ENCODE results near the gene NDUFV2.
A peak's percentile ranks its signal among the peaks of the same experiment; 100 is the strongest.

The NDUFV2 gene

DNA sequence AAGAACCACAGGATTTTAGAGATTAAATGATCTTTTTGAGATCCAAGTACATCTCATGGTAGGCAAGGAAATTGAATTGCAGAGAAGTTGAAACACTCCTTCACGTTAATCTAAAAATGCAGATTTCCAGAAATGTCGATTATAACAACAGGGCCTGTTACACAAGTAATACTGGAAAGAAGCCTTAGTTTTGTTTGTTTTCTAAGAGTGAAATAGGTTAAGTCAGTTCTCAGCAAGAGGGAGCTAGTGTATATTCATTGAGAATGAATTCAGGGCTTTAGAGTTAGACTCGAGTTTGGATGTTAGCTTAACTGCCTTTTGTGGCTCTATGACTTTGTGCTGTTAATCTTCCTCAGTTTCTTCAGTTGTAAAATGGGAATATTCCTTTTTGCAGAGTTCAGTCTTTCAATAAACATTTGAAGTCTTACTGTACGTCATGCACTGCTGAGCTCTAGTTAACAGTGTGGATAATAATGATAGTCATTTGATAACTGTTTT, 926 bp downstream of the NDUFV2 start:
- no peaks in the 10 kb centered on the region for H3K27me3 ChIP-seq
- peak overlapping the region; percentile 95 for H3K27ac ChIP-seq
- H3K36me3 ChIP-seq = no peaks in the 10 kb centered on the region
- H3K4me1 ChIP-seq (ENCODE audit: control insufficient read depth in 1 of 2, insufficient read depth in 1 of 2, low read depth in 1 of 2, low read length in 1 of 2) = peaks cover 51 to 54% of the 10 kb centered on the region in 2 experiments
- no peak for TF ChIP-seq CTCF (IDR thresholded peaks at IDR 0.05)
- no peaks in the 10 kb centered on the region for H3K9me3 ChIP-seq
- H3K4me3 ChIP-seq (ENCODE audit: low read depth in 1 of 2, low read length in 1 of 2) = peak overlapping the region; percentile 66 to 89

GRCh38 chr18:9104244-9104901, 1.9 kb downstream of the NDUFV2 start:
- no peaks in the 10 kb centered on the region for H3K9me3 ChIP-seq
- H3K4me1 ChIP-seq (ENCODE audit: control insufficient read depth in 1 of 2, insufficient read depth in 1 of 2, low read depth in 1 of 2, low read length in 1 of 2) = peaks cover 51 to 54% of the 10 kb centered on the region in 2 experiments
- H3K27ac ChIP-seq = peak overlapping the region; percentile 95
- no peak for TF ChIP-seq CTCF (IDR thresholded peaks at IDR 0.05)
- H3K36me3 ChIP-seq = no peaks in the 10 kb centered on the region
- H3K4me3 ChIP-seq (ENCODE audit: low read depth in 1 of 2, low read length in 1 of 2) = peak overlapping the region; percentile 66 to 89
- no peaks in the 10 kb centered on the region for H3K27me3 ChIP-seq

DNA sequence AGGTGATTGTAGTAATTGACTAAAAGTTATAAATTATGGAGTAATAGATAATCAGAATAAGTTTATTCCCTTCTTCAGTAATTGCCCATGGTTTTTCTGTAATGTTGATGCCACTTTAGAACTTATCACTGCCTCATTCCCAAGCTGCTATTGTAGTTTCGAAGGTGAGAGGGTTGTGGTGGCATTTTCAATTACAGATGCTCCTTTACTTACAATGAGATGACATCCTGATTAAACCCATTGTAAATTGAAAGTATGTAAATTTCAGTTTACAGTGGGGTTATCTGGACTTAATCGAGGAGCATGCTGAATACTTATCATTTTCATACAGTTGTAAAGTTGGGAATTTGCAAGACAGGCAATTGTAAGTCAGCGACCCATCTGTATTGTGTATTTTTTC, 2.9 kb downstream of the NDUFV2 start:
- Histone ChIP-seq H3K4me1 (ENCODE audit: control insufficient read depth in 1 of 2, insufficient read depth in 1 of 2, low read depth in 1 of 2, low read length in 1 of 2) (peaks cover 51 to 54% of the 10 kb centered on the region in 2 experiments), H3K36me3 (no peaks in the 10 kb centered on the region), H3K27ac (peak overlapping the region; percentile 95), H3K9me3 (no peaks in the 10 kb centered on the region), H3K4me3 (ENCODE audit: low read depth in 1 of 2, low read length in 1 of 2) (no peak overlapping the region), H3K27me3 (no peaks in the 10 kb centered on the region)
- no peak for TF ChIP-seq CTCF (IDR thresholded peaks at IDR 0.05)

DNA sequence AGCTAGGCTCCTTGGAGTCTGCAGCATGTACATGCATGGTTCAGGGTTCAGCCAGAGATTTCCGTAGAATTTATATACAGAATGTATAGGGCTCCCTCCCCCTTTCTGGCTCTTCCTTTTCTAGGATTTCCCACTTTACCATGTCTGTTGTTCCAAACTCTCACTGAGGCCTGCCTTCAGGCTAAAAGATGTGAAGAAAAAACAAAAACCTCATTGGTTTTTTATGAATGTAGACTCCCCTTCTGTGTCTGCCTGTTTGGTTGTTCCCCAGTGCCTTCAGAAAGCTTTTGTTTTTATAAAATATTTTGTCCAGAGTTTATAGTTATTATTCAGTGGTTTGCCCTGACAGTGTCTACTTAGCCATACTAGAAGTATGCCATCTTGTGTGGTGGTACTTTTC, 3.6 kb downstream of the NDUFV2 start:
- H3K4me1 ChIP-seq (ENCODE audit: control insufficient read depth in 1 of 2, insufficient read depth in 1 of 2, low read depth in 1 of 2, low read length in 1 of 2) = peaks cover 51 to 54% of the 10 kb centered on the region in 2 experiments
- no peak for TF ChIP-seq CTCF (IDR thresholded peaks at IDR 0.05)
- H3K36me3 ChIP-seq = no peaks in the 10 kb centered on the region
- no peaks in the 10 kb centered on the region for H3K9me3 ChIP-seq
- H3K27me3 ChIP-seq = no peaks in the 10 kb centered on the region
- no peak overlapping the region for H3K27ac ChIP-seq
- H3K4me3 ChIP-seq (ENCODE audit: low read depth in 1 of 2, low read length in 1 of 2) = no peak overlapping the region

- peaks cover 42 to 46% of the 10 kb centered on the region in 2 experiments for H3K4me1 ChIP-seq (ENCODE audit: control insufficient read depth in 1 of 2, insufficient read depth in 1 of 2, low read depth in 1 of 2, low read length in 1 of 2)
- TF ChIP-seq CTCF (IDR thresholded peaks at IDR 0.05) = no peak
- H3K36me3 ChIP-seq = no peaks in the 10 kb centered on the region
- no peaks in the 10 kb centered on the region for H3K27me3 ChIP-seq
- H3K27ac ChIP-seq = peak overlapping the region; percentile 39
- no peak overlapping the region for H3K4me3 ChIP-seq (ENCODE audit: low read depth in 1 of 2, low read length in 1 of 2)
- H3K9me3 ChIP-seq = no peaks in the 10 kb centered on the region
Measured at GRCh38 chr18:9106800-9107584, 4.5 kb downstream of the NDUFV2 start.

Data from neutrophil (primary cell).